Measurements from ENCODE around the gene AP2A2.

The AP2A2 gene

DNA sequence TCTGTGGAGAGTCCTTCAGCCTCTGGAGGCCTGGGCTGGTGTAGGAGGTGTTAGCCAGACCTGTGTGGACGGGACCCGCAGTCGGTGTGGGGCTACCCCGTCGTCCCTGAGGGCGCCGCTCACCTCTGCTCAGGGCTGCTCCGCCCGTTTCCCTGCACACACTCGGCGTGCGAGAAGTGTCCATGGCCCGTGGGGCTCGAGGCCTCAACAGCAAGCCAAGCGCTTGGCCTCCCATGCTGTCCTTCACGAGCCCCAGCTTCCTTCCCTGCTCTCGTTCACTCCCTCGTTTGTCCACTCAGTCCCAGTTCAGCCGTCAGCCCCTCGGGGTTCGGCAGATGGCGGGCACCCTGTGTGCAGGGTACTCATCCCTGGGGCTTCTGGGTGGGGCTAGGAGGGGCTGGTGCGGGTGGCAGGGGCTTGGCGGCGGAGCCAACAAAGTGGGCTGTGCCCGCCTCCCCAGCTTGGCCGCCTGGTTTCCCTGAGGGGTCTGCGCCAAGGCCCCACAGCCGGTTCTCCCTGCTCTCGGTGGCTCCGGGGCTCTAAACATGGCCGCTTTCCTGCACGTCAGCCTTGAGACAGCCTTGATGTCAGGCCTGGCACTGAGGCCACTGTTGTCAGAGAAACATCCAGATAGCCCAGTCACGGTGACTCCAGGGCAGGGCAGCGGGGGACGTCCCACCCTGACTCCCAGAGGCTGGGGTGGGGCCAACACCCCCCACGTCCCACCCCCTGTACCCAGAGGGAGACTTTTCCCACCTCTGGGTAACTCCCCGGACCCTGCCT is 107.5 kb downstream of the AP2A2 start:
- ChIA-PET CTCF (no interaction called here), POLR2A (no interaction called here)
- Histone ChIP-seq H3K27ac (ENCODE audit: extremely low read depth, low read depth, low read length) (no peak overlapping the region), H3K9me3 (ENCODE audit: control insufficient read depth, insufficient read depth, low read depth, low read length) (no peaks in the 10 kb centered on the region), H3K4me3 (ENCODE audit: low read depth, low read length) (no peak overlapping the region), H3K4me1 (ENCODE audit: control insufficient read depth, insufficient read depth, low read length) (no peaks in the 10 kb centered on the region), H3K36me3 (ENCODE audit: control insufficient read depth in 2 of 2, insufficient read depth in 1 of 2, low read length in 2 of 2) (no peaks in the 10 kb centered on the region)
- TF ChIP-seq ZNF785 (tag by site-specific recombination; IDR thresholded peaks at IDR 0.05) (no peak), ZNF658 (tag by site-specific recombination; IDR thresholded peaks at IDR 0.05) (no peak), ZSCAN16 (tag by site-specific recombination; IDR thresholded peaks at IDR 0.05) (no peak), IKZF3 (tag by site-specific recombination; IDR thresholded peaks at IDR 0.05) (no peak), ZNF23 (tag by site-specific recombination; IDR thresholded peaks at IDR 0.05; ENCODE audit: borderline replicate concordance) (no peak), ZNF529 (tag by site-specific recombination; IDR thresholded peaks at IDR 0.05; ENCODE audit: insufficient replicate concordance) (no peak), ZNF354C (tag by site-specific recombination; IDR thresholded peaks at IDR 0.05; ENCODE audit: borderline replicate concordance, low read depth) (no peak), ZNF514 (tag by site-specific recombination; IDR thresholded peaks at IDR 0.05) (no peak), ZNF433 (tag by site-specific recombination; IDR thresholded peaks at IDR 0.05; ENCODE audit: low read depth) (no peak), ZNF626 (tag by site-specific recombination; IDR thresholded peaks at IDR 0.05) (no peak), ZNF571 (tag by site-specific recombination; IDR thresholded peaks at IDR 0.05) (no peak), ZNF544 (tag by site-specific recombination; IDR thresholded peaks at IDR 0.05) (no peak), ZNF394 (tag by site-specific recombination; IDR thresholded peaks at IDR 0.05; ENCODE audit: borderline replicate concordance) (no peak), ZEB2 (tag by site-specific recombination; IDR thresholded peaks at IDR 0.05) (no peak), ZBTB1 (tag by site-specific recombination; IDR thresholded peaks at IDR 0.05) (no peak), ZNF184 (tag by site-specific recombination; IDR thresholded peaks at IDR 0.05) (no peak)
- TF ChIP-seq, protein P1, sequence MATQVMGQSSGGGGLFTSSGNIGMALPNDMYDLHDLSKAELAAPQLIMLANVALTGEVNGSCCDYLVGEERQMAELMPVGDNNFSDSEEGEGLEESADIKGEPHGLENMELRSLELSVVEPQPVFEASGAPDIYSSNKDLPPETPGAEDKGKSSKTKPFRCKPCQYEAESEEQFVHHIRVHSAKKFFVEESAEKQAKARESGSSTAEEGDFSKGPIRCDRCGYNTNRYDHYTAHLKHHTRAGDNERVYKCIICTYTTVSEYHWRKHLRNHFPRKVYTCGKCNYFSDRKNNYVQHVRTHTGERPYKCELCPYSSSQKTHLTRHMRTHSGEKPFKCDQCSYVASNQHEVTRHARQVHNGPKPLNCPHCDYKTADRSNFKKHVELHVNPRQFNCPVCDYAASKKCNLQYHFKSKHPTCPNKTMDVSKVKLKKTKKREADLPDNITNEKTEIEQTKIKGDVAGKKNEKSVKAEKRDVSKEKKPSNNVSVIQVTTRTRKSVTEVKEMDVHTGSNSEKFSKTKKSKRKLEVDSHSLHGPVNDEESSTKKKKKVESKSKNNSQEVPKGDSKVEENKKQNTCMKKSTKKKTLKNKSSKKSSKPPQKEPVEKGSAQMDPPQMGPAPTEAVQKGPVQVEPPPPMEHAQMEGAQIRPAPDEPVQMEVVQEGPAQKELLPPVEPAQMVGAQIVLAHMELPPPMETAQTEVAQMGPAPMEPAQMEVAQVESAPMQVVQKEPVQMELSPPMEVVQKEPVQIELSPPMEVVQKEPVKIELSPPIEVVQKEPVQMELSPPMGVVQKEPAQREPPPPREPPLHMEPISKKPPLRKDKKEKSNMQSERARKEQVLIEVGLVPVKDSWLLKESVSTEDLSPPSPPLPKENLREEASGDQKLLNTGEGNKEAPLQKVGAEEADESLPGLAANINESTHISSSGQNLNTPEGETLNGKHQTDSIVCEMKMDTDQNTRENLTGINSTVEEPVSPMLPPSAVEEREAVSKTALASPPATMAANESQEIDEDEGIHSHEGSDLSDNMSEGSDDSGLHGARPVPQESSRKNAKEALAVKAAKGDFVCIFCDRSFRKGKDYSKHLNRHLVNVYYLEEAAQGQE (tag by site-specific recombination; IDR thresholded peaks at IDR 0.05): no peak
- TF ChIP-seq, protein P2, sequence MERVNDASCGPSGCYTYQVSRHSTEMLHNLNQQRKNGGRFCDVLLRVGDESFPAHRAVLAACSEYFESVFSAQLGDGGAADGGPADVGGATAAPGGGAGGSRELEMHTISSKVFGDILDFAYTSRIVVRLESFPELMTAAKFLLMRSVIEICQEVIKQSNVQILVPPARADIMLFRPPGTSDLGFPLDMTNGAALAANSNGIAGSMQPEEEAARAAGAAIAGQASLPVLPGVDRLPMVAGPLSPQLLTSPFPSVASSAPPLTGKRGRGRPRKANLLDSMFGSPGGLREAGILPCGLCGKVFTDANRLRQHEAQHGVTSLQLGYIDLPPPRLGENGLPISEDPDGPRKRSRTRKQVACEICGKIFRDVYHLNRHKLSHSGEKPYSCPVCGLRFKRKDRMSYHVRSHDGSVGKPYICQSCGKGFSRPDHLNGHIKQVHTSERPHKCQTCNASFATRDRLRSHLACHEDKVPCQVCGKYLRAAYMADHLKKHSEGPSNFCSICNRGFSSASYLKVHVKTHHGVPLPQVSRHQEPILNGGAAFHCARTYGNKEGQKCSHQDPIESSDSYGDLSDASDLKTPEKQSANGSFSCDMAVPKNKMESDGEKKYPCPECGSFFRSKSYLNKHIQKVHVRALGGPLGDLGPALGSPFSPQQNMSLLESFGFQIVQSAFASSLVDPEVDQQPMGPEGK (tag by site-specific recombination; IDR thresholded peaks at IDR 0.05): no peak
- TF ChIP-seq, protein P3, sequence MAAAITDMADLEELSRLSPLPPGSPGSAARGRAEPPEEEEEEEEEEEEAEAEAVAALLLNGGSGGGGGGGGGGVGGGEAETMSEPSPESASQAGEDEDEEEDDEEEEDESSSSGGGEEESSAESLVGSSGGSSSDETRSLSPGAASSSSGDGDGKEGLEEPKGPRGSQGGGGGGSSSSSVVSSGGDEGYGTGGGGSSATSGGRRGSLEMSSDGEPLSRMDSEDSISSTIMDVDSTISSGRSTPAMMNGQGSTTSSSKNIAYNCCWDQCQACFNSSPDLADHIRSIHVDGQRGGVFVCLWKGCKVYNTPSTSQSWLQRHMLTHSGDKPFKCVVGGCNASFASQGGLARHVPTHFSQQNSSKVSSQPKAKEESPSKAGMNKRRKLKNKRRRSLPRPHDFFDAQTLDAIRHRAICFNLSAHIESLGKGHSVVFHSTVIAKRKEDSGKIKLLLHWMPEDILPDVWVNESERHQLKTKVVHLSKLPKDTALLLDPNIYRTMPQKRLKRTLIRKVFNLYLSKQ (tag by site-specific recombination; IDR thresholded peaks at IDR 0.05; ENCODE audit: borderline replicate concordance): no peak
- TF ChIP-seq, protein P4, sequence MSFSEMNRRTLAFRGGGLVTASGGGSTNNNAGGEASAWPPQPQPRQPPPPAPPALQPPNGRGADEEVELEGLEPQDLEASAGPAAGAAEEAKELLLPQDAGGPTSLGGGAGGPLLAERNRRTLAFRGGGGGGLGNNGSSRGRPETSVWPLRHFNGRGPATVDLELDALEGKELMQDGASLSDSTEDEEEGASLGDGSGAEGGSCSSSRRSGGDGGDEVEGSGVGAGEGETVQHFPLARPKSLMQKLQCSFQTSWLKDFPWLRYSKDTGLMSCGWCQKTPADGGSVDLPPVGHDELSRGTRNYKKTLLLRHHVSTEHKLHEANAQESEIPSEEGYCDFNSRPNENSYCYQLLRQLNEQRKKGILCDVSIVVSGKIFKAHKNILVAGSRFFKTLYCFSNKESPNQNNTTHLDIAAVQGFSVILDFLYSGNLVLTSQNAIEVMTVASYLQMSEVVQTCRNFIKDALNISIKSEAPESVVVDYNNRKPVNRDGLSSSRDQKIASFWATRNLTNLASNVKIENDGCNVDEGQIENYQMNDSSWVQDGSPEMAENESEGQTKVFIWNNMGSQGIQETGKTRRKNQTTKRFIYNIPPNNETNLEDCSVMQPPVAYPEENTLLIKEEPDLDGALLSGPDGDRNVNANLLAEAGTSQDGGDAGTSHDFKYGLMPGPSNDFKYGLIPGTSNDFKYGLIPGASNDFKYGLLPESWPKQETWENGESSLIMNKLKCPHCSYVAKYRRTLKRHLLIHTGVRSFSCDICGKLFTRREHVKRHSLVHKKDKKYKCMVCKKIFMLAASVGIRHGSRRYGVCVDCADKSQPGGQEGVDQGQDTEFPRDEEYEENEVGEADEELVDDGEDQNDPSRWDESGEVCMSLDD (tag by site-specific recombination; IDR thresholded peaks at IDR 0.05): no peak
